ENCODE data around the gene LIAS. TPM values are rescaled to one million over a fixed set of nuclear protein-coding genes. Genes with fewer than 3 reads are reported as not detected.
"Not testable (repeated sequence)": the region's sequence is repeated elsewhere in the genome, so short reads cannot be mapped to it uniquely, and the experiment has no call there.

The LIAS gene
- total RNA-seq, 2 donors from 2014 or later, result 11.2 to 15.3 TPM

GRCh38 chr4:39502019-39502663 lies 43.3 kb downstream of the LIAS start:
- no peak for DNase-seq (ENCODE audit: low spot score)
- intact Hi-C loops (cut with DNase I), result no loop called here
- peaks cover 6 to 7% of the 10 kb centered on the region in 2 donors for H3K36me3 ChIP-seq
- no peaks in the 10 kb centered on the region for H3K4me1 ChIP-seq (replicated peaks)
- H3K4me3 ChIP-seq, result no peak overlapping the region
- H3K27ac ChIP-seq, result no peak overlapping the region
- TF ChIP-seq POLR2AphosphoS5 (IDR thresholded peaks at IDR 0.05) (no peak), POLR2A (IDR thresholded peaks at IDR 0.05) (no peak), CTCF (IDR thresholded peaks at IDR 0.05) (no peak)
- no peaks in the 10 kb centered on the region for H3K27me3 ChIP-seq (replicated peaks; ENCODE audit: insufficient read depth)
- H3K9me3 ChIP-seq, result no peaks in the 10 kb centered on the region

DNA sequence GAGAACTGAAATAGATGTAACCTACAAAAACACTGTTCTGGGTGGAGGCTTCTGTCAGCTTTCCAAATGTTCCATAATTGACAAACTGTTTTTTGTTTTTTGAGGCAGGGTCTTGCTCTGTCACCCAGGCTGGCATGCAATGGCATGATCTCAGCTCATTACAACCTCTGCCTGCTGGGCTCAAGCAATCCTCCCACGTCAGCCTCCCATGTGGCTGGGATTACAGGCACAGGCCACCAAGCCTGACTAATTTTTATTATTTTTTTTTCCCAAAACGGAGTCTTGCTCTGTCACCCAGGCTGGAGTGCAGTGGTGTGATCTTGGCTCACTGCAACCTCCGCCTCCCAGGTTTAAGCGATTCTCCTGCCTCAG lies 43.8 kb downstream of the LIAS start:
- intact Hi-C loops (cut with DNase I); H3K9me3 ChIP-seq; H3K4me1 ChIP-seq (replicated peaks); H3K27ac ChIP-seq; H3K27me3 ChIP-seq (replicated peaks; ENCODE audit: insufficient read depth); H3K36me3 ChIP-seq; DNase-seq (ENCODE audit: low spot score); H3K4me3 ChIP-seq: not testable (repeated sequence)
- 94% methylated on average over 4 of the region's 4 CpGs for WGBS

- peaks cover 11 to 12% of the 10 kb centered on the region in 2 donors for H3K36me3 ChIP-seq
- intact Hi-C loops (cut with DNase I), result no loop called here
Measured at GRCh38 chr4:39504538-39504937, 45.7 kb downstream of the LIAS start.

GRCh38 chr4:39505581-39505980 lies 46.7 kb downstream of the LIAS start:
- Histone ChIP-seq H3K27ac (no peak overlapping the region), H3K4me1 (replicated peaks) (no peaks in the 10 kb centered on the region), H3K9me3 (no peaks in the 10 kb centered on the region), H3K27me3 (replicated peaks; ENCODE audit: insufficient read depth) (no peaks in the 10 kb centered on the region), H3K36me3 (peaks cover 12 to 15% of the 10 kb centered on the region in 2 donors), H3K4me3 (no peak overlapping the region)
- TF ChIP-seq CTCF (IDR thresholded peaks at IDR 0.05) (no peak), POLR2A (IDR thresholded peaks at IDR 0.05) (no peak), POLR2AphosphoS5 (IDR thresholded peaks at IDR 0.05) (no peak)
- intact Hi-C loops (cut with DNase I), result no loop called here
- WGBS, result 94% methylated on average over 1 of the region's 1 CpG
- DNase-seq (ENCODE audit: low spot score), result no peak

More at GRCh38 chr4:39504538-39504937, 45.7 kb downstream of the LIAS start:
- 98% methylated on average over 2 of the region's 2 CpGs for WGBS
- DNase-seq (ENCODE audit: low spot score), result no peak
- H3K27me3 ChIP-seq (replicated peaks; ENCODE audit: insufficient read depth), result no peaks in the 10 kb centered on the region
- H3K4me3 ChIP-seq, result no peak overlapping the region
- TF ChIP-seq POLR2A (IDR thresholded peaks at IDR 0.05) (no peak), POLR2AphosphoS5 (IDR thresholded peaks at IDR 0.05) (no peak), CTCF (IDR thresholded peaks at IDR 0.05) (no peak)
- no peaks in the 10 kb centered on the region for H3K9me3 ChIP-seq
- no peak overlapping the region for H3K27ac ChIP-seq
- no peaks in the 10 kb centered on the region for H3K4me1 ChIP-seq (replicated peaks)

- H3K27me3 ChIP-seq (replicated peaks; ENCODE audit: insufficient read depth), result no peaks in the 10 kb centered on the region
- TF ChIP-seq POLR2AphosphoS5 (IDR thresholded peaks at IDR 0.05) (no peak), CTCF (IDR thresholded peaks at IDR 0.05) (no peak), POLR2A (IDR thresholded peaks at IDR 0.05) (no peak)
- no peaks in the 10 kb centered on the region for H3K9me3 ChIP-seq
- H3K4me3 ChIP-seq, result no peak overlapping the region
- H3K27ac ChIP-seq, result no peak overlapping the region
- WGBS, result 96% methylated on average over 5 of the region's 5 CpGs
- no peaks in the 10 kb centered on the region for H3K4me1 ChIP-seq (replicated peaks)
- no peak for DNase-seq (ENCODE audit: low spot score)
- H3K36me3 ChIP-seq, result peaks cover 9 to 12% of the 10 kb centered on the region in 2 donors
- intact Hi-C loops (cut with DNase I), result no loop called here
Measured at GRCh38 chr4:39510348-39510929, 51.6 kb downstream of the LIAS start.

DNA sequence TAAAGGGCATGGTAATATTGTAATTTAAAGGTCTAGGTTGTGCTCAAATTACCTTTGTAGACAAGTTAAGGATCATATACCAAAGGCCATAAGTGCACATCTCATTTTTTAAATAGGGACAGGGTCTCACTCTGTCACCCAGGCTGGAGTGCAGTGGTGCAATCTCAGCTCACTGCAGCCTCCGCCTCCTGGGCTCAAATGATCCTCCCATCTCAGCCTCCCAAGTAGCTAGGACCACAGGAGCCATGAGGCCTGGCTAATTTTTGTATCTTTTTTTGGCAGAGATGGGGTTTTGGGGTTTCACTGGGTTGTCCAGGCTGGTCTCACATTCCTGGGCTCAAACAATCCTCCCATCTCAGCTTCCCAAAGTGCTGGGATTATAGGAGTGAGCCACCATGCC lies 55.4 kb downstream of the LIAS start:
- 100% methylated on average over 1 of the region's 1 CpG for WGBS
- H3K36me3 ChIP-seq; DNase-seq (ENCODE audit: low spot score); H3K4me3 ChIP-seq; H3K27me3 ChIP-seq (replicated peaks; ENCODE audit: insufficient read depth); H3K4me1 ChIP-seq (replicated peaks); H3K9me3 ChIP-seq; intact Hi-C loops (cut with DNase I); H3K27ac ChIP-seq: not testable (repeated sequence)
